ENCODE results near the gene INO80E. TPM values are rescaled to one million over a fixed set of nuclear protein-coding genes. Genes with fewer than 3 reads are reported as not detected.
"Not testable (repeated sequence)": the region's sequence is repeated elsewhere in the genome, so short reads cannot be mapped to it uniquely, and the experiment has no call there.

The INO80E gene
- total and polyA plus RNA-seq, 7 donors: 30.5 to 86.9 (median 43.3) TPM

GRCh38 chr16:30017277-30017656 lies 21.2 kb downstream of the INO80E start:
- Histone ChIP-seq H3K27ac (no peak overlapping the region), H3K9me3 (no peaks in the 10 kb centered on the region), H3K4me1 (no peaks in the 10 kb centered on the region), H3K36me3 (ENCODE audit: insufficient read depth in 1 of 2, low read depth in 1 of 2) (no peaks in the 10 kb centered on the region), H3K4me3 (no peak overlapping the region), H3K27me3 (ENCODE audit: insufficient read depth in 3 of 3, low read length in 2 of 3) (peaks cover 0 to 20% (median 0%) of the 10 kb centered on the region in 3 donors)
- 91 to 98% (median 94%) methylated on average over 2 of the region's 2 CpGs for WGBS, 3 donors
- no peak for ATAC-seq
- no peak for TF ChIP-seq CTCF (IDR thresholded peaks at IDR 0.05)
- intact Hi-C loops (cut with DNase I): no loop called here
- no peak for DNase-seq

- DNase-seq; H3K9me3 ChIP-seq; intact Hi-C loops (cut with DNase I); ATAC-seq; H3K4me1 ChIP-seq; H3K4me3 ChIP-seq; H3K36me3 ChIP-seq (ENCODE audit: insufficient read depth in 1 of 2, low read depth in 1 of 2); H3K27ac ChIP-seq: not testable (repeated sequence)
- H3K27me3 ChIP-seq (ENCODE audit: insufficient read depth in 3 of 3, low read length in 2 of 3): peaks cover 0 to 14% (median 0%) of the 10 kb centered on the region in 3 donors
- 79 to 88% (median 86%) methylated on average over 4 of the region's 4 CpGs for WGBS, 3 donors
Measured at GRCh38 chr16:30017937-30018336, 21.9 kb downstream of the INO80E start.

GRCh38 chr16:30018731-30019158 lies 22.7 kb downstream of the INO80E start:
- ATAC-seq (no peak), DNase-seq (no peak)
- Histone ChIP-seq H3K27ac (no peak overlapping the region), H3K4me3 (no peak overlapping the region), H3K9me3 (no peaks in the 10 kb centered on the region), H3K36me3 (ENCODE audit: insufficient read depth in 1 of 2, low read depth in 1 of 2) (no peaks in the 10 kb centered on the region), H3K4me1 (no peaks in the 10 kb centered on the region), H3K27me3 (ENCODE audit: insufficient read depth in 3 of 3, low read length in 2 of 3) (peaks cover 0 to 8% (median 0%) of the 10 kb centered on the region in 3 donors)
- WGBS, 3 donors: 69 to 73% (median 70%) methylated on average over 4 of the region's 4 CpGs
- TF ChIP-seq CTCF (IDR thresholded peaks at IDR 0.05): no peak
- intact Hi-C loops (cut with DNase I): no loop called here

- ATAC-seq (no peak), DNase-seq (no peak)
- intact Hi-C loops (cut with DNase I): loop anchor here in 1 of 2 donors (10.0 kb wide), 1 partner anchor 328 kb away; no protein-coding TSS in a partner anchor
- Histone ChIP-seq H3K4me3 (no peak within 1 kb of the TSS), H3K4me1 (no peaks in the 10 kb centered on the region), H3K9me3 (no peaks in the 10 kb centered on the region), H3K27me3 (ENCODE audit: insufficient read depth in 3 of 3, low read length in 2 of 3) (peaks cover 0 to 20% (median 2%) of the 10 kb centered on the region in 3 donors), H3K36me3 (ENCODE audit: insufficient read depth in 1 of 2, low read depth in 1 of 2) (no peaks in the 10 kb centered on the region), H3K27ac (no peak within 1 kb of the TSS)
- WGBS, 3 donors: 77 to 83% (median 81%) methylated on average over 6 of the region's 6 CpGs
- no peak for TF ChIP-seq CTCF (IDR thresholded peaks at IDR 0.05)
Measured at GRCh38 chr16:30022887-30023286, 26.8 kb downstream of the INO80E start, which contains the start of gene C16orf92. Gene C16orf92, plus strand, starts transcription at chr16:30023198. Its CDS starts 143 bp downstream, at chr16:30023341.

GRCh38 chr16:30023586-30023985 lies 27.5 kb downstream of the INO80E start:
- intact Hi-C loops (cut with DNase I): loop anchor here in 1 of 2 donors (10.0 kb wide), 1 partner anchor 329 kb away; no protein-coding TSS in a partner anchor
- H3K27me3 ChIP-seq (ENCODE audit: insufficient read depth in 3 of 3, low read length in 2 of 3): peaks cover 0 to 25% (median 2%) of the 10 kb centered on the region in 3 donors
- H3K4me3 ChIP-seq: no peak overlapping the region
- H3K36me3 ChIP-seq (ENCODE audit: insufficient read depth in 1 of 2, low read depth in 1 of 2): no peaks in the 10 kb centered on the region
- no peak for DNase-seq
- WGBS, 3 donors: 81 to 86% (median 81%) methylated on average over 11 of the region's 11 CpGs
- no peak for ATAC-seq
- no peaks in the 10 kb centered on the region for H3K9me3 ChIP-seq
- no peaks in the 10 kb centered on the region for H3K4me1 ChIP-seq
- TF ChIP-seq CTCF (IDR thresholded peaks at IDR 0.05): no peak
- H3K27ac ChIP-seq: no peak overlapping the region
